Stimulated activated CD8-positive, alpha-beta memory T cell treated with anti-CD3 and anti-CD28 coated beads, Interleukin-2, amount 100 ng/mL, for 48 hours (primary cell): Measurements from ENCODE around the gene CLIP4.
"Not testable (repeated sequence)": the region's sequence is repeated elsewhere in the genome, so short reads cannot be mapped to it uniquely, and the experiment has no call there.

ENCODE experiments used
- DNase-seq, 2 donors: peaks; one replicate each; pipeline ENCODE4 v3.0.0-alpha.2; 2020; ENCODE audit warnings: low read depth in 2 of 2

The CLIP4 gene

GRCh38 chr2:29114946-29115609, at the start of gene CLIP4:
Gene CLIP4 (plus strand): TSS chr2:29115415. CDS start chr2:29121389, 5,974 bp downstream.
- DNase-seq, result peak; percentile 48 to 62

GRCh38 chr2:29066271-29066860, 48.8 kb upstream of the CLIP4 start:
- DNase-seq, result no peak

DNA sequence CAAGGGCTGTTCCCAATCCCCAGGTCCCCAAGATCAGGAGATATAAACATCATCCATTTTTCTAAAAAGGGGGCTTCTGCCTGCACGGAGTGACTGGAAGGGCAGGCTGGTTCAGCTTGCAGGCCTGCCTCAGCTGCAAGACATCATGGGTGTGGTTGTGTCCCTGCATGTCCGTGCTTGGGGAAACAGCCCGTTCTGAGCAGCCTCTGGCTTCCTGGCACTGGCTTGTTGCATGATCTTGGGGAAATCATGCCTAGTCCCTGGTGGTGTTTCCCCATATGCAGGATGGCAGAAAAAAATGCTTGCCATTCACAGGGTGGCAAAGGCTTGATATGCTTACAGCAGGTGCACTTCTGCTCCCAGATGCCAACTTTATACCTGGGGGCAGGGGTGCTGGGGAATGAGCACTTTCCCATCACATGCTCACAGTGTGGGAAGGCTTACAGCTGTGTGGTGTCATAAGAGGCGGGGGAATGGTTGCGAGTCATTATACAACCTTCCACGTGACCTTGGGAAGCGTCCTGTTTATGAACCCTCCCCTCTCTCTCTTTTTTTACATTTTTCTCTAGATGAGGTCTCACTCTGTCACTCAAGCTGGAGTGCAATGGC, 48.1 kb upstream of the CLIP4 start:
- DNase-seq, result no peak

DNA sequence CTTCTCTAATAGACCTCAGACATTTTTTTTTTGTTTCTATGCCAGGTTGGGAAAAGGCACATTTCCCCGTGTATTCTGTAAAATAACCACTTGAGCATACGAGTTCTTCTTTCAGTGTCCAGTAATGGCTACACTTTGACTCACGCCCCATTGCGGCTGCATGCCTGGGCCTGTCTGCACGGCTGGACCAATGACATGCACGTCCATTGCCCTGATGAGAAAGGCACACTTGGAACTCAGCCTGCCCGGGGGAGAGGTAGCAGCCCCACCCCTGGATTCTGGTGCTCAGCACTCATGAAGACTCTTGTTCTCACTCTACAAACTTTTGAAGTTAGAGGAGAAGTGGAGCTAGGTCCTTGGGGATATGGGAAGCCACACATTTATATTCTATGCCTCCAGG, 46.7 kb upstream of the CLIP4 start:
- DNase-seq, result no peak

- DNase-seq, result no peak
Measured at GRCh38 chr2:29070526-29070925, 44.7 kb upstream of the CLIP4 start.

- DNase-seq, result no peak
Measured at GRCh38 chr2:29071032-29071975, 43.9 kb upstream of the CLIP4 start.

- DNase-seq, result no peak
Measured at GRCh38 chr2:29072251-29072650, 43.0 kb upstream of the CLIP4 start.

- DNase-seq, result no peak
Measured at GRCh38 chr2:29072971-29073725, 42.1 kb upstream of the CLIP4 start.

DNA sequence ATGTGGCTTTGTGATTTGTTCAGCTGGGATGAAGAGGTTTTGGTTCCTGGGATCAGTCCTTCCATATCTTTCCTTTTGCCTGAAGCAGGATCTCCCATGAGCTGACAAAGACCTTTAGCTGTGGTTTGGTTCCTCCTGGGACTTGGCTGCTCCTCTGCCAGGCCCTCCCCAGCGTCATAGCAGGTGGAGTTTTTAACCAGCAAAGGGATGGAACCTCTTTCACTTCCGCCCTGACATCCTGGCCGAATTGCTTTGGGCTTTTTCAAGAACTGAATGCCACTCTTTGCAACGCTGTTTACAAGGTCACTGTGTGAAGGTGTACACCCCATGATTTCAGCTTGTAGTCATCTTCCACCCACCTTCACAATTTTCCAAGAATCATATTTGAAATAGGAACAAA, 41.3 kb upstream of the CLIP4 start:
- no peak for DNase-seq

GRCh38 chr2:29074411-29074810, 40.8 kb upstream of the CLIP4 start, which contains the start of gene PCARE:
Gene PCARE (minus strand): TSS chr2:29074523. CDS start chr2:29074261, 262 bp downstream.
- no peak for DNase-seq

DNA sequence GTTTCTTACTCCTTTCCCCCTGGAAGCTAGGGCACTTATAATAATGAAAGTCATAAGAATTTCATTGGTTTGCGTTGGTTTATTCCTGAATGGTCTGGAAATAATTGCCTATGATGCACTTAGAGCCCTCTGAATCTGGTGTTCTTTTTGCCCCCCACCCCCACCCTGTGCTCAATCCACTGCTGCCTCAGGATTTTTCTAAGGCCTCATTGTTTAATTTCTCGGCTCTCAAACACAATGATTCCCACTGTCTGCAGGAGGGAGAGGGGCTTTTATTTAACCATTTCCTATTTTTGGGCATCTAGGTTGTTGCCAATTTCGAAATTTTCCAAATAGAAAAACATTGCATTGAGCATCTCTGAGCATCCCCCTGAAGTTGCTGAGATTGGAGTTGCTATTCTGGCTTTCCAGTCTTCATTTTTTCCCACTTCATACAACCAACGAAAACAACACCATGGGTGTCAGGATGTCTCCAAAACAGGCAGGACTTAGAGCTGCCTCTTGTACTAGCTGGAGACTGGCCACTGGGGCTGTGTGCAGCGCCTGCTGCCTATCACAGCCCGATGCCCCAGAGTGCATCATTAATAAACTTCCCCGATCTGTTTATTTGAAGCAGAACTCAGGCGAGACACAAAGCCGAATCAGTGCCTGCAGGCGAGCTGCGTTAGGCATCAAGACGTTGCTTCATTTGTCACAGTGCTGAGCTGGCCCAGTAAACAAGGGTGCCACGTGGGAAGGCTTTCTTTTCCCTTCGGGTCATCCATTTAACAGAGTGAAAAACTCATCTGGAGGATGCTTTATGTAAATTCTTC, 39.1 kb upstream of the CLIP4 start:
- DNase-seq, result no peak

DNA sequence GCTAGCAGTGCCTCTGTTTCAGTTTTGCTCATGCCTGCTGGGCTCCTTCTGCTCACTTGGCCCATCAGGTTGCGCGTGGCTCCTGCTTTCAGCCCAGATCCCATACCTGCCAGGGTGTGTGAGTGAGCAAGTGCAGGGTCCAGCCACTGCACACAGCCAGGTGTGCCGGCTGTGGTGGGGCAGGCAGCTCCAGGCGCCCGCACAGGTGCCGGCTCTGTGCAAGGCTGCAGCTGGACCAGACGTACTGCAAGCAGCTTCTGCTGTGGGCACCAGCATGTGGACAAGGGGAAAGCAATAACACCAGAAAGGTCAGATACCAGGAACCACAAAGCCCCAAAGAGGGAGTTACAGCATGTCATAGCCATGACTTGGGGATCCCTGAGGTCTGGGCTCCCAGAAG, 35.3 kb upstream of the CLIP4 start:
- no peak for DNase-seq

- no peak for DNase-seq
Measured at GRCh38 chr2:29080886-29081743, 34.1 kb upstream of the CLIP4 start.

DNA sequence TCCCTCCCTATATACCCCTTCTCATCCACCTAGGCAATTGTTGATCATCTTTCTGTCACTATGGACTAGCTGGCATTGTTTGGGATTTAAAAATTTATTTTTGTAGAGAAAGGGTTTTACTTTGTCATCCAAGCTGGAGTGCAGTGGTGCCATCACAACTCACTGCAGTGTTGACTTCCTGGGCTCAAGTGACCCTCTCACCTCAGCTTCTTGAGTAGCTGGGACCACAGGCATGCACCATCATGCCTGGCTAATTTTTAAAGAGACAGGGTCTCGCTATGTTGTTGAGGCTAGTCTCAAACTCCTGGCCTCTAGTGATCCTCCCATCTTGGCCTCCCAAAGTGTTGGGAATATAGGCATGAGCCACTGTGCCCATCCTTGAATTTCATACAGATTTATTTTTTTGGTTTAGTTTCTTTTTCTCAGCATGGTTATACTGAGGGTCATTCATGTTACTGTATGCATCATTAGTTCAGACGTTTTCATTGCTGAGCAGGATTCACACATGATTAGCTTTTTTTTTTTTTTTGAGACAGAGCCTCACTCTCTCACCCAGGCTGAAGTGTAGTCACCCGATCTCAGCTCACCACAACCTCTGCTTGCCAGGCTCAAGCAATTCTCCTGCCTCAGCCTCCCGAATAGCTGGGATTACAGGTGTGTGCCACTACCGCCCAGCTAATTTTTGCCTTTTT, 32.3 kb upstream of the CLIP4 start:
- no peak for DNase-seq

DNA sequence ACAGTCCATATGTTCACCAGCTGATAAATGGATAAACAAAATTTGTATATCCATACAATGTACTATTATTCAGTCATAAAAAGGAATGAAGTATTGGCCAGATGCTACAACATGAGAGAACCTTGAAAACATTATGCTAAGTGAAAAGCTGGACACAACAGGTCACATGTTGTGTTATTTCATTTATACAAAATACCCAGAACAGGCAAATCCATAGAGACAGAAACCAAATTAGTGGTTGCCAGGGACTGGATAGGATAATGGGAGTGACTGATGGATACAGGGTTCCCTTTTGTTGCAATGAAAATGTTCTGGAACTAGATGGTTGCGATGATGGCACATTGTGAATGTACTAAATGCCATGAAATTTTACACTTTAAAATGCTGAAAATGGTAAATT, 30.7 kb upstream of the CLIP4 start:
- DNase-seq, result no peak

GRCh38 chr2:29090311-29090710, 24.9 kb upstream of the CLIP4 start:
- DNase-seq, result not testable (repeated sequence)

- no peak for DNase-seq
Measured at GRCh38 chr2:29096969-29097368, 18.2 kb upstream of the CLIP4 start.

- DNase-seq, result no peak
Measured at GRCh38 chr2:29097569-29097968, 17.6 kb upstream of the CLIP4 start.

DNA sequence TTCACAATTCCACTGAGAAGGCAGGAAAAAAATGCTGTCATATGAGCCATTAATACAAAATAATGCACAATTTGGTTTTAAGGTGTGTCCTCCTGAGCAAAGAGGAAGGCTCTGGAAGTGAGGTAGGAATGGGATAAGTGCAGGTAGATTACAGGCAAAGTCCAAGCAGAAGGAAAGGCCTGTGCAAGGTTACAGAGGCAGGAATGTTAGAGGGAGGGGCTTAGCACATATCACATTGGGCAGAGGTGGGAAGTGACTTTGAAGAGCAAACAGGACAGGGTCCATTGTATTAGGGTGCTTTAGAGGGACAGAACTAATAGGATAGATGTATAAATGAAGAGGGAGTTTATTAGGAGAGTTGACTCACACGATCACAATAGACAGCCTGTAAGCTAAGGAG, 14.7 kb upstream of the CLIP4 start:
- no peak for DNase-seq
